Breast epithelium (tissue), 3 donors: Measurements from ENCODE around the gene QSOX2.

Experiments
- CTCF ChIP-seq, 3 donors: fragments of 450-650 bp; IDR thresholded peaks; one replicate each; pipeline ENCODE4 v1.5.1; 2016 to 2017; ENCODE audit warnings: antibody characterized with exemption in 3 of 3, mild to moderate bottlenecking in 3 of 3, moderate library complexity in 3 of 3
- POLR2A ChIP-seq: fragments of 450-650 bp; IDR thresholded peaks from one replicate; pipeline ENCODE4 v1.6.1; 2016; ENCODE audit warnings: antibody characterized with exemption, mild to moderate bottlenecking, moderate library complexity

GRCh38 chr9:136286987-136287379 lies 41.4 kb upstream of the QSOX2 start:
- TF ChIP-seq CTCF (IDR thresholded peaks at IDR 0.05) (no peak), POLR2A (no peak)
